ENCODE measurements around the gene GLIS1.

DNA sequence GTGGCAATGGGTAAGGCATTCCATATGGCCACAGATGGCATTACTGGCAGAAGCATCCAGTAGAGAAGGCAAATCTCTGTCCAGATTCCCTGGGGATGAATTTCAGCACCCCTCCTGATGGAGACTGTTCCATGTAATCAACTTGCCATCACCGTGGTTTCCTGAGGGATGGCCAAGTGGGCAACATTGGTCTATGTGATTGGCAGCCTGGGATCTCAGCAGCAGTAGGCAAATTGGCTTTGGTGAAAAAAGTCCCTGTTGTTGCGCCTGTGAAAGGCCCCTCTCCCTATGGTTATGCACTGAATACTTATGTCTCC lies 260.5 kb downstream of the GLIS1 start:
- TF ChIP-seq EZH2 (optimal IDR thresholded peaks at IDR 0.05; ENCODE audit: low read depth, low read length), result no peak
- no peak for TF ChIP-seq CTCF (IDR thresholded peaks at IDR 0.05; ENCODE audit: low read length)
- TF ChIP-seq EZH2phosphoT487 (IDR thresholded peaks at IDR 0.05; ENCODE audit: low read length), result no peak
